K562 treated with DMSO at 1 percent for 12 hours (cell line): ENCODE results near the gene SGCB. TPM values are rescaled to one million over a fixed set of nuclear protein-coding genes. Genes with fewer than 3 reads are reported as not detected.

Experiments
- total RNA-seq: library from RNA; unstranded; fragments of 300-600 nt; gene quantifications from 2 replicates; pipeline ENCODE4 v1.2.3, GENCODE V29; 2022; ENCODE audit not compliant: insufficient read depth

SGCB gene
- not detected in 2 replicates for total RNA-seq

GRCh38 chr4:52038103-52038912, at the start of gene SGCB:
Gene SGCB (minus strand): TSS chr4:52038299. CDS start chr4:52038259, 40 bp downstream.

DNA sequence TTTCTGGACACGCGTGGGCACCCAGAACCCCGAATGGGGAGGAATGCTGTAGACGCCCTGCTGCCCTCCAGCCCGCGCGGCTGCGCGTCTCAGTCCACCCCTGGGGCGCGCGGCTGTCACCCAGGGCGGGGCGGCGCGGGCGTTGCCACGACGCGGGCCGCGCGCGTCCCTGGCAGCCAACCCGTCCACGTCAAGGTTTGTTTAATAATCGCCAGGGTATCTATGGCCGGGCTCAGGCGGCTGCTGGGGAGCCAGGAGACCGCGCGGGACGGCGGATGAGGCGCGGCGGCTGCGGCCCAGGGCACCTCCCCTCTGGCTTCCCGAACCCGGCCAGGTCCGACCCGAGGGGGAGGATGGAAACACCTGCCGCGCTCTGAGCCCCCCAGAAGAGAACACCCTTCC, 13.1 kb upstream of the SGCB start, which contains the start of gene SPATA18:
TSS of gene SPATA18 (plus strand) at position 92 of the 402 bp plus-strand sequence. CDS start 401 bp downstream, outside the sequence.

DNA sequence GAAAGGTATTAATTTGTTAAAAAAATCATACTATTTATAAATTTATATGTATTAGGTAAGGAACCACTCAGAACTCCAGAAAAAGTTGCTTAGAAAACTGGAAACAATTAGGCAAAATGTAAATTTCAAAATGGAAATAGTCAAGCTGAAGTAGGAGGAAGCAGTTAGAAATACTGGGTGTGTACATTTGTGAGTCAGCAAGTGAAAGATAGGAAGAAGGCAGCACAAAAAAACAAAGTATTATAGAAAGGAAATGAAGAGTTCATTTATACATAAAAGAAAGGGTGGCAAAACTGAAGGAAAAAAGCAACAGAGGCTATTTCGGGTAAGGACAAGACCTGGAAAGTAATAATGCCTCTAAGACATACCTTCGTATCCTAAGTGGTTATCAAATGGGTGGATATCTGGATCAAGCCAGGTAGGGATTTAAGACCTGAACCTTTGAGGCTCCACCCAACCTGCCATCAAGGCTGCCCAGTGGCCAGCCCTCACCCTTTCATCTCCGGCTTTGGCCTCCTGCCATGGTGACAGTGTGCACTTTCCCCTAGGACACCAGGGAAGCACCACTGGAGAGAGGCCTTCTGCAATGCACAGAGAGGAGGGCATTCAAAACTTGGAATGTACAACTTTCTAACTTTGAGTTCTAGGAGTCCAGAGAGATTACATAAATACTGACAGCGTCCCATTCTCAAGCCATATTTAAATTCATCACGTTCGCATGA, 18.0 kb downstream of the SGCB start, which contains the start of gene LRRC66:
TSS of gene LRRC66 (minus strand) at position 428 of the 722 bp plus-strand sequence. CDS start 2,750 bp downstream, outside the sequence.

Other genes with a start within 250 kb of the SGCB start
- 4.2 and 14.2 TPM in 2 replicates for gene DCUN1D4, start 195.1 kb downstream of the SGCB start, total RNA-seq
- gene LRRC66, start 17.9 kb downstream of the SGCB start, total RNA-seq, result not detected in 2 replicates
- gene SPATA18, start 13.0 kb upstream of the SGCB start, total RNA-seq, result not detected in 2 replicates